Fibroblast of peridontal ligament (primary cell): ENCODE data around the gene CXXC5.

Experiments
- DNase-seq: peaks from one replicate; pipeline ENCODE4 v3.0.0-alpha.2; 2010; ENCODE audit errors: extremely low read depth

The CXXC5 gene

DNA sequence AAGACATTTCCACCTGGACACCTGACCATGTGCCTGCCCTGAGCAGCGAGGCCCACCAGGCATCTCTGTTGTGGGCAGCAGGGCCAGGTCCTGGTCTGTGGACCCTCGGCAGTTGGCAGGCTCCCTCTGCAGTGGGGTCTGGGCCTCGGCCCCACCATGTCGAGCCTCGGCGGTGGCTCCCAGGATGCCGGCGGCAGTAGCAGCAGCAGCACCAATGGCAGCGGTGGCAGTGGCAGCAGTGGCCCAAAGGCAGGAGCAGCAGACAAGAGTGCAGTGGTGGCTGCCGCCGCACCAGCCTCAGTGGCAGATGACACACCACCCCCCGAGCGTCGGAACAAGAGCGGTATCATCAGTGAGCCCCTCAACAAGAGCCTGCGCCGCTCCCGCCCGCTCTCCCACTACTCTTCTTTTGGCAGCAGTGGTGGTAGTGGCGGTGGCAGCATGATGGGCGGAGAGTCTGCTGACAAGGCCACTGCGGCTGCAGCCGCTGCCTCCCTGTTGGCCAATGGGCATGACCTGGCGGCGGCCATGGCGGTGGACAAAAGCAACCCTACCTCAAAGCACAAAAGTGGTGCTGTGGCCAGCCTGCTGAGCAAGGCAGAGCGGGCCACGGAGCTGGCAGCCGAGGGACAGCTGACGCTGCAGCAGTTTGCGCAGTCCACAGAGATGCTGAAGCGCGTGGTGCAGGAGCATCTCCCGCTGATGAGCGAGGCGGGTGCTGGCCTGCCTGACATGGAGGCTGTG is 32.4 kb downstream of the CXXC5 start:
- DNase-seq, result no peak

DNA sequence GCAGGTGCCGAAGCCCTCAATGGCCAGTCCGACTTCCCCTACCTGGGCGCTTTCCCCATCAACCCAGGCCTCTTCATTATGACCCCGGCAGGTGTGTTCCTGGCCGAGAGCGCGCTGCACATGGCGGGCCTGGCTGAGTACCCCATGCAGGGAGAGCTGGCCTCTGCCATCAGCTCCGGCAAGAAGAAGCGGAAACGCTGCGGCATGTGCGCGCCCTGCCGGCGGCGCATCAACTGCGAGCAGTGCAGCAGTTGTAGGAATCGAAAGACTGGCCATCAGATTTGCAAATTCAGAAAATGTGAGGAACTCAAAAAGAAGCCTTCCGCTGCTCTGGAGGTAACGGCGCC is 32.9 kb downstream of the CXXC5 start:
- DNase-seq, result no peak

DNA sequence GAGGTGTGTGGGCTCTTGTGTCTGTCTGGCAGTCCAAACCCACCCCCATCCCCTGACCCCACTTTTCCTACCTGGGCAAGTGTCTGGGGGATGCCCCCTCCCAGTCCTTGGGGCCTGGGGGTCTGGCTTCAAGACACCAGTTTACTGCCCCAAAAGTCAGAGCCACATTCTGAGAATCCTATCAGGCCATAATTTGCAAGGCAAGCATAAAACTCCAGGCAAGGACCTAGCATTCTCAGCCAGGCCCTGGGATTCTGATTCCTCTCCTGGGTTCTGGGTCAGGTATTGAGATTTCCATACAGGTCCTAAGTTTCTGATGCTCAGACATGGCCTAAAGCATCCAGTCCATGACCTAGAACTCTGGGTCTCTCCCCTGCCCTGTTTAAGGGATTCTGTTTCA is 33.3 kb downstream of the CXXC5 start:
- DNase-seq, result no peak

DNA sequence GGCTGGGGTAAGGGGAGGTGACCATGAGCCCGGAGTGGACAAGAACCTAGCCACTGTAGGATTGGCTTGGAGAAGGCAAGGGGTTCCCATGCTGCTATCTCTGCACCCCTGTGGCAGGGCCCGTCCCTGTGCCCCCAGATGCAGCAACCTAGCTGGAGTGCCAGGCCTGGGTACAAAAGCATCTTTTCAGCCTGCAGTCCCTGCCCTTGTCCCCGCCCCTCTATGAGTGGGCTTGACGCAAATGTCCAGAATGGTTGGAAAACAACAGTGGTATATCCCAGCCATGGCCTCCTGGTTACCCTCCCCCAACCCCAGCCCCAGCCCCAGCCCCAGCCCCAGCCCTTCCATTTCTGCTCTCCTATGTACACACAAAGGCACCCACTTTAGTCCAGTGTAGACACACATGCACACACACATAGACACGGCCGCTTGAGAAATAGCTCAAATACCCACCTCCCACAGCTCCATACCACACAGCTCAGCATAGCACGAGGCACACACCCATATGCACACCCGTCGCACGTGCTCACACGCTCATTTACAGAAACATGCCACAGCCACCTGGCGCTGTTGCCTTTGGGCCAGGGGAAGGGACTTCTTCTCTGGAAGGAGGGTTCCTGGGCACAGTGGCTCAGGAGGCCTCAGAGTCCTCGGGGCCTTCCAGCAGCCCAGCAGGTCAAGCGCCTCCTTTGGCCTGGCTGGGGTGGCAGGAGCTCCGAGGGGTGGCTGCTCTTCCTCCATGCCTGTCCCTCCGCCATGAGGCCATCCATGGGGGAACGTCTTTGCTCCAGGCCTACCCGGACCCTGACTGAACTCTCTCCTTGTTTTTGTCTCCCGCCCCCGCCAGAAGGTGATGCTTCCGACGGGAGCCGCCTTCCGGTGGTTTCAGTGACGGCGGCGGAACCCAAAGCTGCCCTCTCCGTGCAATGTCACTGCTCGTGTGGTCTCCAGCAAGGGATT is 34.1 kb downstream of the CXXC5 start:
- no peak for DNase-seq

DNA sequence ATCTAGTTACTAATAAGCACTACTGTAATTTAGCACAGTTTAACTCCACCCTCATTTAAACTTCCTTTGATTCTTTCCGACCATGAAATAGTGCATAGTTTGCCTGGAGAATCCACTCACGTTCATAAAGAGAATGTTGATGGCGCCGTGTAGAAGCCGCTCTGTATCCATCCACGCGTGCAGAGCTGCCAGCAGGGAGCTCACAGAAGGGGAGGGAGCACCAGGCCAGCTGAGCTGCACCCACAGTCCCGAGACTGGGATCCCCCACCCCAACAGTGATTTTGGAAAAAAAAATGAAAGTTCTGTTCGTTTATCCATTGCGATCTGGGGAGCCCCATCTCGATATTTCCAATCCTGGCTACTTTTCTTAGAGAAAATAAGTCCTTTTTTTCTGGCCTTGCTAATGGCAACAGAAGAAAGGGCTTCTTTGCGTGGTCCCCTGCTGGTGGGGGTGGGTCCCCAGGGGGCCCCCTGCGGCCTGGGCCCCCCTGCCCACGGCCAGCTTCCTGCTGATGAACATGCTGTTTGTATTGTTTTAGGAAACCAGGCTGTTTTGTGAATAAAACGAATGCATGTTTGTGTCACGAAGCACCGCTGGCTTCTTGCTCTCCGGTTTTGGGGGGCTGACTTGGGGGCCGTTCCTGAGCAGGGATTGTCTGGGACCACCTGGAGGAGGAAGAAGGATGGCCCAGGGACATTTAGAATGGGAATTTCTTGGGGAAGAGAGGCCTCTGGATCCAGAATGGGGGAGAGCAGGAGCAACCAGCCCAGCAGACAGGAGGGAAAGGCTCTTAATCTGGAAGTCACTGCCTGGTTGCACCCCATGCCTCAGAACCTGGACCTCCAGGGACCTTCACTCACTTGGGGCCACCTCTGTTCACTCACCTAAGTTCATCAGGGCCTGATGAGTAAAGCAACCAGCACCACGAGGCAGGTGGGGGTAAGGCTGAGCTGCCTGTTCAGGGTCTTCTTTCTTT is 35.4 kb downstream of the CXXC5 start:
- DNase-seq, result no peak

DNA sequence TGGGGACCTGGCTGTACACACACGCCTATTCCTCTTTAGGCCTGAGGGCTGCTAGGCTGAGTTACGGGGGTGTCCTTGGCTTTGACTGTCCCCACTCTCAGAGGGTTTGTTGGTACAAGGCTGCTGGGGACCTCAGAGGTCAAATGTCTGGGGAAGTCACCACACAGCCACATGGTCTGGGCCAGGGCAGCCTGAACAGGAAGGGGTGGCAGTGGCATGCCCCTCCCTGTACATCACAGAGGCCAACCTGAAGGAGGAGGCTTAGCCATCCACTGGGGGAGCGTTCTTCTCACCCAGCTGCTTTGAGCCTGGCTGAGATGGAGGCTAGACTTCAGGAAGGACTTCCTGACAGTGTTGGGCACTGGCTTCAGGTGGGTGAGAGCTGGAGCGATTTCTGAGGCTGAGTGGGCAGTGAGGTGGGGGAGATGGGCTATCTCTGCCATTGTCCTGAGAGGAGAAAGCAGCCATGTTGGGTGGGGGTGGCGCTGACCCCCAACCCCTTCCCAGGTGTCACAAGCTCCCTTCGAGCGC is 36.3 kb downstream of the CXXC5 start:
- DNase-seq, result no peak

DNA sequence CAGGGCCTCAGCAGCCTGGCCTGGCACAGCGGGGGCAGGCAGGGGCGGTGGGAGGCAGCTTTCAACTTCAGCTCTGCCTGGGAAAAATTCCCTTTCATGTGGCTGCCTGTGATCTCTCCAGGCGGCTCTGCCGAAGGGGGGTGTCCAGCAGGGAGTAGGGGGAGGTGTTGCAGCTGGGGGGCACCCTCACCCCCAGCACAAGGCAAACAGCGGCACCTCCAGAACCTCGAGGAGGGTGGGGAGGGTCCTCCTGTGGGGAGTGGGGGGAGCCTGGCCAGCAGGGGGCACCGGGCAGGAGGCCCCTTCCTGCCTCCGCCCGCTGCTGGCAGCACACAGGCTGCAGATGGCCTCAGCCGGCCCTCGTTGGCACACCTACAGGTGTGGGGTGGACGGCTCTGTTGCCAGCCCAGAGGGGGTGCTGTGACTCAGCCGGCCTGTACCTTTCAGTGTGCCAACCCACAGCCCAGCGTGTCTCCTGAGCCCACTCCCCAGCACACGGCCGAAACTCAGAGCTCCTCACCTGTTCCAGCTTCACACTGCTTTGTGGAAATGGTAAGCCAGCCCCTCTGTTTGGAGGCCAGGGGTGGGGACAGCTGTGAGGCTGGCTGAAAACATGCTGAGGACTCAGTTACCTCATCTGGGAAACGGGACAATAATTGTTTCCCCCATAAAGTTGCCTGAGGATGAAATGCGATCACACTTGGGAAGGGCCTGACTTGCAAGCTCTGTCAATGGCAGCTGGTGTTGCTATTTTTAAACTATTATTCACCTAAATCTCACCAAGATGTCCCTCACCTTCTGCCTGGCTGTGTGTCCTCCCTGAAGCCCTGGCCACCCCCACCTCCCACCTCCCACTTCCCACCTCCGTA is 37.0 kb downstream of the CXXC5 start:
- no peak for DNase-seq

DNA sequence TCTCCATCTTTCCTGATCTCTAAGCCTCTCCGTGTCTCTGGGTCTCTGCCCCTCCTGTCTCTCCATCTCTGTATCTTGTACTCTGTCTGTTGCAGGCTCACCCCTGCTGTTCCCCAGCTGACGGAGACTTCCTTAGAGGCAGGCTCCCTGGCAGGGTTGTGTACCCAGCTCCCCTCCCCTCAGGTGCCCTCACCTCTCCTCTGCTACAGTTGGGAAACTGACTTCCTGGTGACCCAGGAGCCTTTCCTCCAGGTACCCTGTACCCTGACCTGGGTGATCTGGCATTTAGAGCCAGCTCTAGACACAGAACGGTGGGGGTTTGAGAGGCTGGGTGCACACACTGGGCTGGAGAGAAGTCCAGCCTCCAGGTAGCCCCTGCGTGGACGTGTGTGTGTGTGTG is 37.7 kb downstream of the CXXC5 start:
- DNase-seq, result no peak

DNA sequence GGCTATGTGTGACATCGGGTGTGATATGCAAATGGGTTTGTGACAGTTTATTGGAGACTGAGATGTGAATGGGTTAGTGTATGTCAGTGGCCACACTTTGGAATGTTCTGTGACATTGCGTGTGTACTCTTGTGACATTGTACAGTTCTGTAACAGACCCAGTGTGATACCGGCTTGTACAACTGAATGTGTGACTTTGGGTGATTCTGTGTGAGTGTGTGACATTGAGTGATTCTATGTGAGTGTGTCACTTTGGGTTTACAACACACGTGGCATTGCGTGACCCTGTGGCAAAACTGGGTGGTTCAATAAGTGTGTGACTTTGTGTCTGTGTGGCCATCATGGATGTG is 38.2 kb downstream of the CXXC5 start:
- DNase-seq, result no peak

DNA sequence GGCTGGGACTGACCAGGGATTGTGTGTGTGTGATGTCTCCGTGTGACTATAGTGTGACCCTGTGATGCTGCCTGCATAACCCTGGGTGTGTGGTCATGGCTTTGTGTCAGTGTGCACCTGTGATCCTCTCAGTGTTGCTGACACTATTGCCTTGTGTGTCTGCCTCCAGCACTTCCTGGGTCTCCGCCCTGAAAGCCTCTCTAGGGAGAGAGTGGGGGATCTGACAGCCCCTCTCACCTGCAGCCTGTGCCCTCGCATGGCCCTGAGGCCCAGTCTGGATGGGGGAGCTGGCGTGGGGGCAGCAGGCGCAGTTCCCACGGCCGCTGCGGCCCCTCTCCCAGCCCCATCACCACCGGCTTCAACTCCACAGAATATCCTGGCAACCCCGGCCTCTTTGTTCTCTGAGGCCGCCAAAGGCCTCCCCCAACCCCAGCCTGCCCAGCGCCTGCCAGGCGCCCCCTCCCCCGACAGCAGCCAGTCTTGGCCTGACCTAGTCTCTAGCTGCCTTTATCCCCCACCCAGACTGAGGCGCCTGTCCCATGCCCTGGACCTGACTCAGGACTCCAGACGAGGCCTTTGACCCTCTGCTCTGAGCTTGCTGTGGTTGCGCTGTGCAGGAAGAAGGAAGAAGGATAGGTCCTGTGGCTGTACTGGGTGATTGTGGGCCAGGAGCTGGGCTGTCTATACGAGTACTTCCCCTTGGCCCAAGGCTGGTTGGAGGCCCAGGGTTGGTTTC is 38.7 kb downstream of the CXXC5 start:
- no peak for DNase-seq

DNA sequence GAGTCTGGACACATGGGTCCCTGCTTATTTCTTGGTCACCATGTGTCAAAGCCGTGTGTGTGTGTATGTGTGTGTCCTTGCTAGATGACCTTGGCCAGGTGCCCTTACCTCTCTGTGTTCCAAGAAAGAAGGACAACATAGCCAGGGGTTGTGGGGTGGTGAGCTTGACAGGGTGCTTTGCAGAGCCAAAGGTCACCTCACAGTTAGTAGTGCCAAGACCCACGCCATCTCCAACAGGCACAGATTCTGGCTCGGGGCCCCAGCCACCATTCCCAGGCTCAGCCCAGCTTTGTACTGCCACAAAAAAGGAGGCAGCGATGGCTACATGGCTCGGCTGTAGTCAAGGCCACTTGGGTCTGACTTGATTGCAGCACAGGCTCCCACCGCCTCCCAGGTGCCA is 39.5 kb downstream of the CXXC5 start:
- no peak for DNase-seq

DNA sequence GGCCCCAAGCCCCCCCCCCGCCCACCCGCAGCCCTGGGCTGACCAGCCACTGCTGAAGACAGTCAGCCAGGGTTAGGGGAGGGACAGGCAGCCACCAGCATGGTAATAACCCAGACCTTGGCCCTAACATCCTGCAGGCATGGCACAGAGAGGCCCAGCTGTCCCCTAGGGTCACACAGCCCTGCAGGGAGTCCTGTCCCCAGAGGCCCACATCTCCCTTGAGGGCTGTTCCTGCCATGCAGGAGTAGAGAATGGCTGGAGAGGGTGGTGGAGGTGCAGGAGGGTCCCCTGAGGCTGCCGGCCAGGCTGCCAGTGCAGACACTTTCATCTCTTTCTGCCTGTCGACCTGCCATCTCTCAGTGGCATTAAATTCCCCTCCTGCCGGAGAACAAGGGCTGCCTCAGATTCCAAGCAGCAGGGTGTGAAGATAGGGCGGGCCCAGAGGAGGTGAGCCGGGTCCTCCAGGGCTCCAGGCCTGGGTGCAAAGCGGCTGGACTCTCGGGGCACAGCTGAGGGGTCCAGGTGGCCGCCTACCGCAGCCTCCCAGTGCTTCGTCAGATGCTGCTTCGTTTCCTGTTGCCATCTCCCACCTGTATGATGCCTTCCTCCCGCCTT is 40.0 kb downstream of the CXXC5 start:
- DNase-seq, result no peak

DNA sequence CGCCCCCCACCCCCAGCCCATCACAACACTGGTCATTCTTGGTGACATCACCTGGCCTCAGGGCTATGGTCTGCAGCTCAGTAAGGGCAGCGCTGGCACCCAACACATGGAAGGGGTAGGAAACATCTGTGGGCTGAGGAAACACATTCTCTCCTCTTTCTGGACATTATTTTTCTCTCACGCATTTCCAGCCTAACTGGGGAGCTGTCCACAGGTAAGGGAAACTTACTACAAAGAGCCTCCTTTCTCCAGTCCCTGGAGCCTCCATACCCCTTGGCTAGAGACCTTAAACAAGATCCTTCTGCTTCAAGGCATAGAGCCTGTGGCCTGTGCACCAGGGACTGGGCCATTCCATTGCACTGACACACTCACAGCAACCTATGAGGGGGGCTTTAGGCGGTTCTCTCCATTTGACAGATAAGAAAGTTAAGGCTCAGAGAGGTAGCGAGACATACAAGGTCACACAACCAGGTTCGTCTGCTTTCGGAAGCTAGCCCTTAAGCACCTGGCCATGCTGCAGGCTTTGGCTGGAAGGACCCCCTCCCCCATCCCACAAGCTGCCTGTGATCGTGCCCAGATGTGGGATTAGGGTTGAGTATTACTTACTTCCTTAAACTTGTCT is 40.7 kb downstream of the CXXC5 start:
- DNase-seq, result peak; percentile 18

DNA sequence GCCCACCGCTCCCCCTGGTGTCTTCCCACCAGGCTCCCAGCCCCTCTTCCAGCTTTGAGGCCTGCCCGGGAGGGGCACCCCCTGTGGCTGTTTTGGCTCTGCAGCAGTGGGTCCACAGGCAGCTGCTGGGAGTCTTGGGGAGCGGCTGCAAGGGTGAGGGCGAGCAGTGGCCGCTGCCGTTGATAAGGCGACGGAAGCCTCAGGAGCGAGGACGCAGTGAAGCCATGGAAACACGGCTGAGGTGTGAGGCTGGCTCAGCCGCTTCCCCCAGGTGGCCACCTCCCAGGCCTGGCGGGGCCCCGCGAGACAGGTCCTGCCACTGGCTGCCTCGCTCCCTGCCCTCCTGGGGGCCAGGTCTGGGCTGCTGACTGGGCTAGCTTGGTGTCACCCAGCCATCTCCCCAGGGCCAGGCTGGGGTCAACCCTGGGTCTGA is 41.5 kb downstream of the CXXC5 start:
- DNase-seq, result no peak

DNA sequence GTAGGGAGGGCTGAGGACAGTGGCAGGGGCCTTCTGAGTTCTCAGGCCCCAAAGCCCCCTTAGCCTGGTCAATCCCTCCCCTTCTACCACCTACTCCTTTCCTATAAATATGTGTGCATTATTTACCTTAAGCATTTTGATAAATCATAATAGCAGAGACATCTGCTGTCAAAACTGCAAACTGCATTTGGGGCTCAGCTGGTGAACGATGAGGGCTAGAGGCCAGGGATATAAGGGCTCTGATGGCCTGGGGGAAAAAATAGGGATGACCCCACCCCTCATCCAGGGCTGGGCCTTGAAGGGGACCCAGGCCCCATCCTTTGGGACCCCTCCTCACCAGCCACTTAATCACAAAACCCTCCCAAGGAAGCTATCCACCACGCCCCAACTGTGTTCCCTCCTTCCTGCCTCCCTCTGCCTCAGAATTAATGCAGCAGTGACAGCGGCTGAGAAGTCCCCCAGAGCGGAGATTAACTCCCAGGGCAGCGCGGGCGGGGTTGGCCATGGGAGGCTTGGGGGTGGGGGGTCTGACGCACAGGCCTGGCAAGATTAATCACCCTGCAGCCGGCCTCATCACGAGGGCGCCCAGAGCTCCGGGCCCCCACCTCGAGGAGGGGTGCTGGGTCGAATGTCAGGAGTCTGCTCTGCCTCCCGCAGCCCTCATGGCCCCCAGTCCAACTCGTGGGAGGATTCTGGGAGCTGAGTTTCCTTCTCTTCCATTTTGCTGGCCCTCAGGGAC is 42.1 kb downstream of the CXXC5 start:
- peak; percentile 65 for DNase-seq

DNA sequence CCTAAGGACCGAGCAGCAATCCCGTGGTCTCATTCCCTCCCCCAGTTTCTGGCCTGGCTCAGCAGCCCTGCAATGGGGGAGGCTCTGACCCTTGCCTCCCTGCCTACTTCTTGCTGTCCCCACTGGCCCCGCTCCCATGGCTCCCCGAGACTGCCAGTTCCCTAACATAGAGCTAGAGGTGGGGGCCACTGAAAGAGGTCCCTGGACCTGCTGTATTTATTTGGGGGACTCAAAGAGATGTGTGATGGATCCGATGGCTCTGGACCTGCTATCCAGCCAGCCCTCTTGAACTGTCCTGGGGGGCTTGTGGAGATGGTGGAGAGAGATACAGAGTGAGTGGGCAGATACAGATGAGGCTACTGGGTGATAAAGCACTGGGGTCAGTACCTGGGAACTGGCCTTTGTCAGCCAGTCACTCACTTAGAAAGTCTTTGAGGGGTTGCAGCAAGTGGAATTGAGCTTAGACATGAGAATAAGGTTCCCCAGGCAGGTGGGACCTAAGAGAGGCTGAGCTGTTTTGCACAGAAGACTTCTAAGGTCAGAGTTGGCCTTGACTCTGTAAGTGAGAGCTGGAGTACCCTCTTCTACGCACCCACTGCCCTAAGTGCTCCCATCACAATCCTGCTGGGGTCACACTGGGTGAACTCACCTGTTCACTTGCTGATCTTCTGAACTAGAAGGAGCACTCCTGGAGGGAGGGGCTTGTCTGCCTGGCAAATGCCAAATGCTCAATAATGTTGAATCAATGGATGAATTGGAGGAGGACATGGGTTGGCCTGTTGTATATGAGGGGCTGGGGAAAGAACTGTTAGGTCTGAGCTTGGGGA is 42.9 kb downstream of the CXXC5 start:
- DNase-seq, result no peak

DNA sequence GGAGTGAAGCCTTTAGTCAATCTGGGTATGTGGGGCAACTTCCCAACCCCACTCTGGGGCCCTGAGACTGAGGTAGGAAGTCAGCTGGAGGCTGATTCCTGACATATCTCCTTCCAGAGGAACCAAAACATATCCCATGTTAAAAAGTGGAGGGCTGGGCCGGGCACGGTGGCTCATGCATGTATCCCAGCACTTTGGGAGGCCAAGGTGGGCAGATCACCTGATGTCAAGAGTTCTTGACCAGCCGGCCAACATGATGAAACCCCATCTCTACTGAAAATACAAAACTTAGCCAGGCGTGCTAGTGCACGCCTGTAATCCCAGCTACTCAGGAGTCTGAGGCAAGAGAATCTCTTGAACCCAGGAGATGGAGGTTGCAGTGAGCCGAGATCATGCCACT is 44.0 kb downstream of the CXXC5 start:
- no peak for DNase-seq
